HuH-7.5 (cell line): Measurements from ENCODE around the gene VSIG10L.

Source experiments
- DNase-seq: peaks from one replicate; pipeline ENCODE4 v3.0.0; 2011; ENCODE audit warnings: low spot score

VSIG10L gene

GRCh38 chr19:51317376-51317775 is 24.6 kb downstream of the VSIG10L start:
- DNase-seq, result no peak

GRCh38 chr19:51316688-51317087 is 25.3 kb downstream of the VSIG10L start:
- no peak for DNase-seq

DNA sequence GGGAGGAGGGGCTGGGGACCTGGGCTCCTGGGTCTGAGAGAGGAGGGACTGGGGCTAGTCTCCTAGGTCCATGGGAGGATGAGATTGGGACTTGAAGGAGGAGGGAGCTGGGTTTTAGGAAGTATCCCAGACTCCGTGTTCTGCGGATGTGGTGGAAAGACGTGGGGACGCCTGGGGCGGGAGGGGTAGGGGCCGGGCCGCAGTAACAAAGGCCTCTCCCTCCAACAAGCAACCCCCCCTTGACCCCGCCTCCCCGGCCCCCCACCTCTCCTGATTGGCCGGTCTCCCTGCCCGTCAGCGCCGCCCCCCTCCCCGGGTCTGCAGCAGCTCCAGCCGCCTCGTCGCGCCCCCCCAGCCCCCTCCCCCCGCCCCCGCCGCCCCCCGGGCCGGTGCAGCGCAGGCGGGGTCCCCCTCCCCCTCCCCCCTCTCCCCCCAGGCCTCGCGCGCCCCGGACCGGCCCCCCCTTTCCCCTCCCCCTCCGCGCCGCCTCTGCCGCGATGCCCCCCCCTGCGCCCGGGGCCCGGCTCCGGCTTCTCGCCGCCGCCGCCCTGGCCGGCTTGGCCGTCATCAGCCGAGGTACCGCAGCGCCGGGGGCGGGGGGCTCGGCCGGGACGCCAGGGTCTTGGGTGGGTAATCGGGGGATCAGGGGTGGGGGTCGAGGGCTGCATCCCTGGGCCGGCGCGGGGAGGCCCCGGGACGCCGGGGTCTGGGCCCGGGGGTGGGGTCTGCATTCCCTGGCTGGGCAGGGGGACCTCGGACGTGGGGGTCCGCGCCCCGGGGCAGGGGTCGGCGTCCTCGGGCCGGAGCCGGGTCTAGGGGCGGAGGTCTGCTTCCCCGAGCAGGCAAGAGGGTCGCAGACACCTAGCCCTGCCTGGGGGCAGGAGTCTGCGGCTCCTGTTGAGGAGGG is 30.3 kb downstream of the VSIG10L start, which contains the start of gene IGLON5:
Gene IGLON5, plus strand, starts transcription at position 294 of the 907 bp plus-strand sequence. Its CDS starts 204 bp downstream, at position 498.
- no peak for DNase-seq

DNA sequence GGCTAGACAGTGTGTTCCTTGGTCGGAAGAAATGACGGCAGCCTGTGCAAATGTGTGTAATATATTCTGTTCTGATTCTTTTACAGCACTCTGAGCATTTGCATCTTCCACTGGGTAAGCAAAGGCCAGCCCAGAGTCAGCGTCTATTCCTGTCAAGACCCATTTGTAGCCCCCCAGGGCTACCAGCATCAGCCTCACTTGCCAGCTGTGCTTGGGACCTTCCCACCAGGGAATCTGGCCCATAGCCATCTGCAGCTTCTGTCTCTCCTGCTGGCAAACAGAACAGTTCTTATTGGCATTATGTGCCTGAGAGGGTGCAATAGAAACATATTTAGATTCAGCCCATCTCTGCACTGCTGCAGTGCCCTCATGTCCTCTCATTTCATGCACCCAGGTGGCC is 36.5 kb downstream of the VSIG10L start:
- DNase-seq, result no peak

GRCh38 chr19:51301266-51301665 is 40.7 kb downstream of the VSIG10L start:
- DNase-seq, result no peak

DNA sequence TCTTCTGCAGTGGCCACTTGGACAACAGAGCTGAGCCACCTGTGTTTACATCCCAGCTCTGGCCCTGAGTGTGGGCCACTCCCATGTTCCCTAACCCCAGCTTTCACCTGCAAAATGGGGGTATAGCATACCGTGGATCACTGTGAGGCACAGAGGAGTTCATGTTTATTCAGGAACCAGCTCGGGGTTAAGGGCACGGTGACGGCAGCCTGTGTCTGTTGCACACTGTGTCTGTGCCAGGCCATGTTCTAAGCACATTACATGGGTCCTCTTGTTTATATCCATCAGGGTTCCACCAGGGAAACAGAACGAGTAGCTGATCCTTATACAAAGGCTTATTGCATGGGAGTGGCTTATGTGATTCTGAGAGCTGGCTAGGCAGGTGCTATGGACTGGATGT is 44.5 kb downstream of the VSIG10L start:
- no peak for DNase-seq

DNA sequence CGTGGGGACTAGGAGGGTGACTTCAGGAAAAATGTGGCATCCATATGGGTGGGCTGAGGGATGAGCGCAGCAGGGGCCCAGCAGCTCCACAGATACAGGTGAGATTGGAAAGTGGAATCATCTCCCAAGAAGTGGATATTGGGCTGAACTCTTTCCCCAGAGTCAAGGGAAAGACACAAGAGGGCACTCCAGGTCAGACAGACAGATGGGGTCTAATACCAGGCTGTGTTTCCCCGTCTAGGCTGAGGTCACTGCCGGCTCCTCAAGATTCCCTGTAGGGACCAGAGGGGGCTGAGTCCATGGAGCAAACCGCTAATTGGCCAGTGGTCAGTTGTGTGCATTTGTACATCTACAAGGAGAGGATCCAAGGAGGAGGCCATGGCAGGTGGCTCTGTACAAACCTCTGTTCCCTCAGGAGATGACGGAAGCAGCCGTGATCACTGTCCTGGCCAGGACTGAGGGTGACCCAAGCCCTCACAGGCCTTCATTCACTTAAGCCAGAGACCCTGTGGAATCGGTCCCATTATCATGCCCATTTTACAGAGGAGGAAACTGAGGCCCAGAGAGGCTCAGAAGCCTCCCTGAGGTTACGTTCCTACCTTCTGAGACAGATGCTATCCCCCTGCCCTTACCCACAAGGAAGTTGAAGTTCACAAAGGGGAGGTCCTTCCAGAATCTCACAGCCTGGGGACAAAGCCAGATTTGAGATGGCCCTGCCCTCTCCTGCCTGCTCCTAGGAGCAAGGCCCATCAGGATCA is 45.4 kb downstream of the VSIG10L start:
- no peak for DNase-seq

- DNase-seq, result no peak
These were observed 46.4 kb downstream of the VSIG10L start for GRCh38 chr19:51295382-51296126.

- no peak for DNase-seq
These were observed 47.0 kb downstream of the VSIG10L start for GRCh38 chr19:51294977-51295375.

- DNase-seq, result no peak
These were observed 47.5 kb downstream of the VSIG10L start for GRCh38 chr19:51294211-51294976.

GRCh38 chr19:51293571-51294210 is 48.2 kb downstream of the VSIG10L start:
- no peak for DNase-seq

DNA sequence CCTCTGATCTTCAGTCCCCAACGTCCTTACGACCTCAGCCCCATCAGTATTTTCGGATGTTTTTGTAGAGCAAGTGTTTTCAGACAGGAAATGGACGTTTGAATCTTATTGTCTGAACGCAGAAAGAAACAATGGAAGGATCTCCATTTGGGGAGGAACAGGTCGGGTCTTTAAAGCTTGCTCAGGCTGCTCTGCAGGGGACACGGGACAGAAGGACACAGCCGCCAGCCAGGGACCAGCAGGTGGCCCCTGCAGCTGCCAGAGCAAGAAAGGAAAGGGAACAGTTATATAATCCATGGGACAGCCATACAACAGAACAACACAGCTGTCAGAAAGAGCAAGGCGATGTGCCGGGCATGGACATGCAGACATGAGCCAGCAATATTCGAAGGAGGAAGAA is 49.0 kb downstream of the VSIG10L start:
- DNase-seq, result no peak

- DNase-seq, result no peak
These were observed 52.3 kb downstream of the VSIG10L start for GRCh38 chr19:51289635-51290034.

DNA sequence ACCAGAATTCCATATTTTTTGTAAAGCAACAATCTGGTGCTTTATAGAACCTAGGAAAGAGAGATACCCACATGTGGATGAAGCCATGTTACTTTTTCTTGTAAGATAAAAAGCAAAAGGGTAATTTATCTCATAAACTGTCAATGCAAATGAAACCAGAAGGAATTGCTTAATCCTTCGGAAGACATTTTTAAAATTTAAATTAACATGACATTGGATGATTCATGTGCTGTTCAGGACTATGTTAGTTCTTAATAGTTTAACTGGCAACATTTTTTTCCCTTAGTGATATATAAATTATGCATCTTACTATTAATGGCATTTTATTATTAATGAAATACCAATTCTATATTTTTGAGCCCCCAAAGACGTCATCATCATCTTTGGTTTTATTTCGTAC is 56.3 kb downstream of the VSIG10L start:
- DNase-seq, result no peak

- DNase-seq, result no peak
These were observed 59.6 kb downstream of the VSIG10L start for GRCh38 chr19:51282335-51282734.
